ENCODE results near the gene MR1. TPM values are rescaled to one million over a fixed set of nuclear protein-coding genes. Genes with fewer than 3 reads are reported as not detected.

Gene MR1
- total and polyA plus RNA-seq, 11 donors: 0.65 to 21.0 (median 3.5) TPM

GRCh38 chr1:181015251-181015615 lies 18.6 kb upstream of the MR1 start:
- TF ChIP-seq POLR2A (IDR thresholded peaks at IDR 0.05): no peak
- no peak for TF ChIP-seq CTCF (IDR thresholded peaks at IDR 0.05)
- Histone ChIP-seq H3K27ac (peak overlapping the region in 1 of 12 donors; percentile 65), H3K4me3 (no peak overlapping the region), H3K36me3 (peaks cover 0 to 4% (median 0%) of the 10 kb centered on the region in 9 donors), H3K4me1 (peaks cover 0 to 81% (median 16%) of the 10 kb centered on the region in 12 donors), H3K27me3 (no peaks in the 10 kb centered on the region), H3K9me3 (no peaks in the 10 kb centered on the region)
- DNase-seq (no peak), ATAC-seq (peak in 2 of 4 donors; percentile 11 to 34)
- intact Hi-C loops (cut with DNase I): no loop called here

GRCh38 chr1:181016563-181016962 lies 17.2 kb upstream of the MR1 start:
- H3K4me3 ChIP-seq: no peak overlapping the region
- ATAC-seq: no peak
- no peak overlapping the region for H3K27ac ChIP-seq
- intact Hi-C loops (cut with DNase I): no loop called here
- no peaks in the 10 kb centered on the region for H3K9me3 ChIP-seq
- no peaks in the 10 kb centered on the region for H3K27me3 ChIP-seq
- TF ChIP-seq CTCF (IDR thresholded peaks at IDR 0.05): no peak
- TF ChIP-seq POLR2A (IDR thresholded peaks at IDR 0.05): no peak
- no peak for DNase-seq
- H3K4me1 ChIP-seq: peaks cover 0 to 86% (median 20%) of the 10 kb centered on the region in 12 donors
- 94 to 98% (median 96%) methylated on average over 8 of the region's 8 CpGs for WGBS, 4 donors
- peaks cover 0 to 4% (median 0%) of the 10 kb centered on the region in 9 donors for H3K36me3 ChIP-seq

DNA sequence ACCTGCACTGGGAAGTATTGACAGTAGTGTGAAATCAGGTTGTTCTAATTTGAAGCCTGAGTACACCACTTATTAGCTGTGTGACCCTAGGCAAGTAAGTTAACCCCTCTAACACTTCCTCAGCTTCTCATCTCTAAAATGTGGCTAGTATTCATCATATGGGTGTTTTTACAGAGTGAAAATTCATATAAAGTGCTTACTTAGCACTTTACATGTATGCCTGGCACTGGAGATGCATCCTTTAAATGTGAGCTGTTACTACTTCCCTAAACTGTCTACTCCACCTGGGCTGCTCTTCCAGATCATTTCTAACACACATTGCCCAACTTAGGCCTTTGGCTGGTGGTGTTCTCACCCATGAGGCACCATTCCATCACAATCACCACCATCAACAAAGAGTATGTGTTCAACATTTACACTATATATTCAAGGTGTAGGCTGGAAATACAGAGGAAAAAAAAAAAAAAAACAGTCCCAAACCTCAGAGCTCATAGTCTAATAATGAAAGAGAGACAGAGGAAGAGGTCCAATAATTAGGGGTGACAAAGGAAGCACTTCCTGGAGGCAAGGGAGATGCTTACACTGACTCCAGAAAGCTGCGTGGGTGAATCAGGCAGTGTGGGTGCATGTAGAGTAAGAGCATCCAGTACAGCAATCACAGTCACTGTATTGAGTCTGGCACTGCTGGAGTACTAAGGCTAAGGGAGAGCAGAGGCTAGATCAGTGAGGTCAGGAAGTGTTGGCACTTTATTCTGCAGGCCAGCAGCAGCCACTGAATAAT lies 14.7 kb upstream of the MR1 start:
- no peak for DNase-seq
- intact Hi-C loops (cut with DNase I): no loop called here
- H3K9me3 ChIP-seq: no peaks in the 10 kb centered on the region
- TF ChIP-seq CTCF (IDR thresholded peaks at IDR 0.05) (no peak), POLR2A (IDR thresholded peaks at IDR 0.05) (no peak)
- 26 to 70% (median 55%) methylated on average over 1 of the region's 1 CpG for WGBS, 4 donors
- H3K36me3 ChIP-seq: peaks cover 0 to 4% (median 0%) of the 10 kb centered on the region in 9 donors
- H3K27ac ChIP-seq: no peak overlapping the region
- no peak overlapping the region for H3K4me3 ChIP-seq
- peaks cover 0 to 71% (median 20%) of the 10 kb centered on the region in 12 donors for H3K4me1 ChIP-seq
- ATAC-seq: no peak
- H3K27me3 ChIP-seq: peaks cover 0 to 4% (median 0%) of the 10 kb centered on the region in 9 donors

DNA sequence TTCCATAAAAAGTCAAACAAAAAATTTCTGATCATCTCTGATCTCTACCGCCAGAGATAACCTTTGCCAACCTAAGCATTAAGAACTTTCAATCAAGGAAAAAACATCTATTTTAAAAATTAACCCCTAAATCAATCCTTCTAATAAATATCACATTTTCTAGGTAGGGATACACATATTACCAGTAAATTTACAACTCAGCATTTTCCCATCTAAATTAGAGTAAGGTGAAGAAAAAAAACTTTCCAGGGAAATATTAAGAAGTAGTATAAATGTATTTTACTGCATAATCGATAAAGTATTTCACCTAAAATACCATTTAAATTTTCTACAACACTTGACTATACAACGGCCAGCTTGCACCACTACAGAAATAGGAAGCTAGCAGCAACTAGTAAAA lies 12.6 kb upstream of the MR1 start:
- intact Hi-C loops (cut with DNase I): loop anchor here in 4 of 10 donors (5.0 to 10.0 kb wide), 5 partner anchors 66 to 516 kb away; partner anchors contain the start of genes ACBD6 (in 1 of the 4) and IER5 (in 1 of the 4)
- TF ChIP-seq CTCF (IDR thresholded peaks at IDR 0.05) (no peak), POLR2A (IDR thresholded peaks at IDR 0.05) (no peak)

More for the DNA sequence above, 12.6 kb upstream of the MR1 start:
- WGBS, 4 donors: 41 to 51% (median 44%) methylated on average over 3 of the region's 3 CpGs
- H3K4me3 ChIP-seq: peak overlapping the region in 10 of 12 donors; percentile 67 to 97 (median 76)
- peak overlapping the region in 8 of 12 donors; percentile 79 to 94 (median 86) for H3K27ac ChIP-seq
- H3K4me1 ChIP-seq: peaks cover 0 to 50% (median 17%) of the 10 kb centered on the region in 12 donors
- H3K36me3 ChIP-seq: peaks cover 0 to 4% (median 0%) of the 10 kb centered on the region in 9 donors
- no peaks in the 10 kb centered on the region for H3K9me3 ChIP-seq
- H3K27me3 ChIP-seq: peaks cover 0 to 4% (median 0%) of the 10 kb centered on the region in 9 donors
- ATAC-seq: no peak
- no peak for DNase-seq

All from heart left ventricle (tissue), 16 donors.